Stimulated activated CD4-positive, alpha-beta T cell treated with anti-CD3 and anti-CD28 coated beads, TNF-alpha, amount 100 ng/mL, for 24 hours (primary cell): ENCODE data around the gene TMOD1.

Experiments
- DNase-seq, 3 experiments: peaks; one replicate each; pipeline ENCODE4 v3.0.0-alpha.2; 2020; ENCODE audit warnings: low read depth in 3 of 3

The TMOD1 gene

GRCh38 chr9:97517331-97518089, 16.0 kb downstream of the TMOD1 start:
- DNase-seq = no peak

GRCh38 chr9:97518166-97518908, 16.9 kb downstream of the TMOD1 start:
- no peak for DNase-seq

GRCh38 chr9:97518909-97519307, 17.4 kb downstream of the TMOD1 start:
- DNase-seq = no peak

- DNase-seq = no peak
Observed at GRCh38 chr9:97519441-97519970, 18.0 kb downstream of the TMOD1 start.

- no peak for DNase-seq
Observed at GRCh38 chr9:97521576-97522333, 20.3 kb downstream of the TMOD1 start.

GRCh38 chr9:97524424-97524823, 23.0 kb downstream of the TMOD1 start:
- no peak for DNase-seq

GRCh38 chr9:97525451-97525850, 24.0 kb downstream of the TMOD1 start:
- DNase-seq = no peak

GRCh38 chr9:97526895-97527575, 25.6 kb downstream of the TMOD1 start:
- no peak for DNase-seq

GRCh38 chr9:97527626-97528528, 26.4 kb downstream of the TMOD1 start:
- no peak for DNase-seq

- DNase-seq = no peak
Observed at GRCh38 chr9:97528529-97529230, 27.2 kb downstream of the TMOD1 start.

GRCh38 chr9:97529363-97530076, 28.1 kb downstream of the TMOD1 start:
- peak in 1 of 3 experiments; percentile 8 for DNase-seq

GRCh38 chr9:97531888-97532376, 30.5 kb downstream of the TMOD1 start:
- DNase-seq = no peak

- DNase-seq = no peak
Observed at GRCh38 chr9:97534185-97534584, 32.7 kb downstream of the TMOD1 start.

- DNase-seq = no peak
Observed at GRCh38 chr9:97534961-97535594, 33.6 kb downstream of the TMOD1 start.

- DNase-seq = no peak
Observed at GRCh38 chr9:97535771-97536170, 34.3 kb downstream of the TMOD1 start.

GRCh38 chr9:97536480-97536879, 35.0 kb downstream of the TMOD1 start:
- no peak for DNase-seq

- no peak for DNase-seq
Observed at GRCh38 chr9:97543561-97543960, 42.1 kb downstream of the TMOD1 start.

GRCh38 chr9:97545486-97545885, 44.0 kb downstream of the TMOD1 start:
- no peak for DNase-seq
